ENCODE results near the gene RMRP.
A peak's percentile ranks its signal among the peaks of the same experiment; 100 is the strongest.

The RMRP gene

GRCh38 chr9:35686222-35687203 is 28.7 kb upstream of the RMRP start:
- no peak for DNase-seq (ENCODE audit: low spot score)

- DNase-seq (ENCODE audit: low spot score): no peak
Observed at GRCh38 chr9:35685506-35685905, 27.7 kb upstream of the RMRP start.

- no peak for DNase-seq (ENCODE audit: low spot score)
Observed at GRCh38 chr9:35684921-35685320, 27.1 kb upstream of the RMRP start.

- no peak for DNase-seq (ENCODE audit: low spot score)
Observed at GRCh38 chr9:35683323-35683722, 25.5 kb upstream of the RMRP start.

- no peak for DNase-seq (ENCODE audit: low spot score)
Observed at GRCh38 chr9:35682520-35683315, 24.9 kb upstream of the RMRP start.

- no peak for DNase-seq (ENCODE audit: low spot score)
Observed at GRCh38 chr9:35682051-35682450, 24.2 kb upstream of the RMRP start.

- DNase-seq (ENCODE audit: low spot score): no peak
Observed at GRCh38 chr9:35681341-35682002, 23.7 kb upstream of the RMRP start.

GRCh38 chr9:35680331-35681105 is 22.7 kb upstream of the RMRP start:
- DNase-seq (ENCODE audit: low spot score): no peak

- no peak for DNase-seq (ENCODE audit: low spot score)
Observed at GRCh38 chr9:35679766-35680330, 22.0 kb upstream of the RMRP start.

- no peak for DNase-seq (ENCODE audit: low spot score)
Observed at GRCh38 chr9:35679091-35679490, 21.3 kb upstream of the RMRP start.

- DNase-seq (ENCODE audit: low spot score): no peak
Observed at GRCh38 chr9:35675732-35676392, 18.0 kb upstream of the RMRP start.

GRCh38 chr9:35675204-35675603 is 17.4 kb upstream of the RMRP start:
- DNase-seq (ENCODE audit: low spot score): no peak

- no peak for DNase-seq (ENCODE audit: low spot score)
Observed at GRCh38 chr9:35674025-35674361, 16.2 kb upstream of the RMRP start.

GRCh38 chr9:35673132-35674024 is 15.6 kb upstream of the RMRP start, which contains the start of gene CA9:
Gene CA9, plus strand, starts transcription at chr9:35673928. Its CDS starts 32 bp downstream, at chr9:35673960.
- DNase-seq (ENCODE audit: low spot score): no peak

- peak; percentile 97 for DNase-seq (ENCODE audit: low spot score)
Observed at GRCh38 chr9:35669331-35670145, 11.7 kb upstream of the RMRP start.

- no peak for DNase-seq (ENCODE audit: low spot score)
Observed at GRCh38 chr9:35667939-35668338, 10.1 kb upstream of the RMRP start.

- DNase-seq (ENCODE audit: low spot score): no peak
Observed at GRCh38 chr9:35666549-35666948, 8.7 kb upstream of the RMRP start.

GRCh38 chr9:35666045-35666444 is 8.2 kb upstream of the RMRP start:
- DNase-seq (ENCODE audit: low spot score): no peak

GRCh38 chr9:35665471-35665818 is 7.6 kb upstream of the RMRP start:
- no peak for DNase-seq (ENCODE audit: low spot score)

Measured in HuH-7 (cell line).